H1 (cell line): Measurements from ENCODE around the gene TEKTIP1. TPM values are rescaled to one million over a fixed set of nuclear protein-coding genes. Genes with fewer than 3 reads are reported as not detected.

Source experiments
- ASH2L ChIP-seq: fragments of 200-600, 300-600 bp; sonication (generic); IDR thresholded peaks from one replicate; pipeline ENCODE4 v1.7.1; 2017; ENCODE audit warnings: low read length
- BACH1 ChIP-seq: IDR thresholded peaks from 2 replicates; pipeline ENCODE4 v1.6.1; 2012; ENCODE audit warnings: low read length, improper control_type of control experiment
- CHD2 ChIP-seq: IDR thresholded peaks from 2 replicates; pipeline ENCODE4 v1.6.1; 2012; ENCODE audit warnings: low read length, improper control_type of control experiment
- SIRT6 ChIP-seq: IDR thresholded peaks from one replicate; pipeline ENCODE4 v1.7.1; 2012; ENCODE audit warnings: low read length, inconsistent platforms
- SUZ12 ChIP-seq: fragments of 200-600 bp; sonication (generic); IDR thresholded peaks from 2 replicates; pipeline ENCODE4 v1.6.1; 2012; ENCODE audit warnings: mild to moderate bottlenecking, inconsistent platforms, low read length, moderate library complexity, mixed read lengths
- polyA plus RNA-seq, 7 experiments: library from polyadenylated mRNA; depleted of rRNA in 3 of 7; stranded (reverse) in 5 of 7; unstranded in 2 of 7; fragments of >200 nt in 5 of 7; fragments of 200-250 nt in 2 of 7; gene quantifications; 1 replicate in 5 of 7; 2 replicates in 1 of 7; 4 replicates in 1 of 7; pipeline versions ENCODE4 v1.2.1 to v1.2.3, GENCODE V29; 2011 to 2013; ENCODE audit warnings: missing spikeins in 2 of 7, mixed read lengths in 2 of 7
- total RNA-seq: library from RNA; stranded (reverse); fragmentation: NEBNext Ultra II Directional; extraction: Animal tissue kit (Norgen Biotek cat#: 25700); gene quantifications from 2 replicates; pipeline ENCODE4 v1.2.1, GENCODE V29; 2021
- TF ChIP-seq, protein P1 (sequence below): fragments of 300-600 bp; sonication (generic); IDR thresholded peaks from 2 replicates; pipeline ENCODE4 v1.7.1; 2012; ENCODE audit warnings: low read length, moderate library complexity, mild to moderate bottlenecking, inconsistent platforms; ENCODE audit not compliant: insufficient replicate concordance
- TF ChIP-seq, protein P2 (sequence below): IDR thresholded peaks from 2 replicates; pipeline ENCODE4 v1.6.1; 2011; ENCODE audit warnings: low read depth, mild to moderate bottlenecking, low read length; ENCODE audit not compliant: insufficient read depth

Gene TEKTIP1
- total and polyA plus RNA-seq, 2 of the 8 experiments (the other 6 are each of a cell fraction or from before 2014, with no cell fraction given), result 1.1 TPM; not detected in 1

DNA sequence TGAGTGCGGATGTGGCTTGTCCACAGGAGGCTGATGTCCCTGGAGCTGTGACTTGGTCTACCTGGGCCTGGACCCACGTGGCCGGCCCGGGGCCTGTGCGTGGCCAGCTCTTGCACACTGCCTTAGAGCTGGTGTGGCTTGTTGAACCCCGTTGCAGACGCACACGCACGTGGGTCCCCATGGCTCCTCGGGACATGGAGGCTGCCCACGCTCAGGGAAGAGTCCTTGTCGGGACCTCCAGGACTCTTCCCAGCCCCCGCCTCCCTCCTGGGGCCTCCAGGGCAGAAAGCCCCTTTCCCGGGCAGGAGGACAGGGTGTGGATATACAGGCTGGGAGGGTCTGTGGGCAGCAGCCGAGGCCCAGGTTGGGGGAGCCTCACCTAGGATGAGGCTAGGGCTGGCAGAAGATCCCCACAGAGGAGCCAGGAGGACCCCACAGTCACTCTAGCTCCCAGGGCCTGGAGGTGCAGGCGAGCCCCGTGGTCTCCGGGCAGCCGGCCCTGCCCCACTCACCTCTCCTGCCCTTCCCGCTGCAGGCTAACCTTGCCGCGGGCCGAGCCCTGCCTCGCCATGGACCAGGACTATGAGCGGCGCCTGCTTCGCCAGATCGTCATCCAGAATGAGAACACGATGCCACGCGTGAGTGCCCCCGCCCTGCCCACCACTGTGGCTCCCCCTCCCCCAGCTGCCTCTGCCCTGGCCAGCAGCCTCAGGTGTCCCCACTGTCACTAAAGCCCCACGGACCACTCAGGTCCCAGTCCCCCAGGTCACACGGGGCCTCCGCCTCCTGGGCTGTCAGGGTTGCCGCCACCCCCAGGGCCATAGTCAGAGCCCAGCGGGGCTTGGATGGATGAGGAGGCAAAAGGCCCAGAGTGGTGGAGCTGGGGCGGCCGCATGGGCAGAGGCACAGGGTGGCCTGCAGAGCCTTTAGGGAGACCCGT lies 16.3 kb upstream of the TEKTIP1 start (continued):
- TF ChIP-seq, protein P1, sequence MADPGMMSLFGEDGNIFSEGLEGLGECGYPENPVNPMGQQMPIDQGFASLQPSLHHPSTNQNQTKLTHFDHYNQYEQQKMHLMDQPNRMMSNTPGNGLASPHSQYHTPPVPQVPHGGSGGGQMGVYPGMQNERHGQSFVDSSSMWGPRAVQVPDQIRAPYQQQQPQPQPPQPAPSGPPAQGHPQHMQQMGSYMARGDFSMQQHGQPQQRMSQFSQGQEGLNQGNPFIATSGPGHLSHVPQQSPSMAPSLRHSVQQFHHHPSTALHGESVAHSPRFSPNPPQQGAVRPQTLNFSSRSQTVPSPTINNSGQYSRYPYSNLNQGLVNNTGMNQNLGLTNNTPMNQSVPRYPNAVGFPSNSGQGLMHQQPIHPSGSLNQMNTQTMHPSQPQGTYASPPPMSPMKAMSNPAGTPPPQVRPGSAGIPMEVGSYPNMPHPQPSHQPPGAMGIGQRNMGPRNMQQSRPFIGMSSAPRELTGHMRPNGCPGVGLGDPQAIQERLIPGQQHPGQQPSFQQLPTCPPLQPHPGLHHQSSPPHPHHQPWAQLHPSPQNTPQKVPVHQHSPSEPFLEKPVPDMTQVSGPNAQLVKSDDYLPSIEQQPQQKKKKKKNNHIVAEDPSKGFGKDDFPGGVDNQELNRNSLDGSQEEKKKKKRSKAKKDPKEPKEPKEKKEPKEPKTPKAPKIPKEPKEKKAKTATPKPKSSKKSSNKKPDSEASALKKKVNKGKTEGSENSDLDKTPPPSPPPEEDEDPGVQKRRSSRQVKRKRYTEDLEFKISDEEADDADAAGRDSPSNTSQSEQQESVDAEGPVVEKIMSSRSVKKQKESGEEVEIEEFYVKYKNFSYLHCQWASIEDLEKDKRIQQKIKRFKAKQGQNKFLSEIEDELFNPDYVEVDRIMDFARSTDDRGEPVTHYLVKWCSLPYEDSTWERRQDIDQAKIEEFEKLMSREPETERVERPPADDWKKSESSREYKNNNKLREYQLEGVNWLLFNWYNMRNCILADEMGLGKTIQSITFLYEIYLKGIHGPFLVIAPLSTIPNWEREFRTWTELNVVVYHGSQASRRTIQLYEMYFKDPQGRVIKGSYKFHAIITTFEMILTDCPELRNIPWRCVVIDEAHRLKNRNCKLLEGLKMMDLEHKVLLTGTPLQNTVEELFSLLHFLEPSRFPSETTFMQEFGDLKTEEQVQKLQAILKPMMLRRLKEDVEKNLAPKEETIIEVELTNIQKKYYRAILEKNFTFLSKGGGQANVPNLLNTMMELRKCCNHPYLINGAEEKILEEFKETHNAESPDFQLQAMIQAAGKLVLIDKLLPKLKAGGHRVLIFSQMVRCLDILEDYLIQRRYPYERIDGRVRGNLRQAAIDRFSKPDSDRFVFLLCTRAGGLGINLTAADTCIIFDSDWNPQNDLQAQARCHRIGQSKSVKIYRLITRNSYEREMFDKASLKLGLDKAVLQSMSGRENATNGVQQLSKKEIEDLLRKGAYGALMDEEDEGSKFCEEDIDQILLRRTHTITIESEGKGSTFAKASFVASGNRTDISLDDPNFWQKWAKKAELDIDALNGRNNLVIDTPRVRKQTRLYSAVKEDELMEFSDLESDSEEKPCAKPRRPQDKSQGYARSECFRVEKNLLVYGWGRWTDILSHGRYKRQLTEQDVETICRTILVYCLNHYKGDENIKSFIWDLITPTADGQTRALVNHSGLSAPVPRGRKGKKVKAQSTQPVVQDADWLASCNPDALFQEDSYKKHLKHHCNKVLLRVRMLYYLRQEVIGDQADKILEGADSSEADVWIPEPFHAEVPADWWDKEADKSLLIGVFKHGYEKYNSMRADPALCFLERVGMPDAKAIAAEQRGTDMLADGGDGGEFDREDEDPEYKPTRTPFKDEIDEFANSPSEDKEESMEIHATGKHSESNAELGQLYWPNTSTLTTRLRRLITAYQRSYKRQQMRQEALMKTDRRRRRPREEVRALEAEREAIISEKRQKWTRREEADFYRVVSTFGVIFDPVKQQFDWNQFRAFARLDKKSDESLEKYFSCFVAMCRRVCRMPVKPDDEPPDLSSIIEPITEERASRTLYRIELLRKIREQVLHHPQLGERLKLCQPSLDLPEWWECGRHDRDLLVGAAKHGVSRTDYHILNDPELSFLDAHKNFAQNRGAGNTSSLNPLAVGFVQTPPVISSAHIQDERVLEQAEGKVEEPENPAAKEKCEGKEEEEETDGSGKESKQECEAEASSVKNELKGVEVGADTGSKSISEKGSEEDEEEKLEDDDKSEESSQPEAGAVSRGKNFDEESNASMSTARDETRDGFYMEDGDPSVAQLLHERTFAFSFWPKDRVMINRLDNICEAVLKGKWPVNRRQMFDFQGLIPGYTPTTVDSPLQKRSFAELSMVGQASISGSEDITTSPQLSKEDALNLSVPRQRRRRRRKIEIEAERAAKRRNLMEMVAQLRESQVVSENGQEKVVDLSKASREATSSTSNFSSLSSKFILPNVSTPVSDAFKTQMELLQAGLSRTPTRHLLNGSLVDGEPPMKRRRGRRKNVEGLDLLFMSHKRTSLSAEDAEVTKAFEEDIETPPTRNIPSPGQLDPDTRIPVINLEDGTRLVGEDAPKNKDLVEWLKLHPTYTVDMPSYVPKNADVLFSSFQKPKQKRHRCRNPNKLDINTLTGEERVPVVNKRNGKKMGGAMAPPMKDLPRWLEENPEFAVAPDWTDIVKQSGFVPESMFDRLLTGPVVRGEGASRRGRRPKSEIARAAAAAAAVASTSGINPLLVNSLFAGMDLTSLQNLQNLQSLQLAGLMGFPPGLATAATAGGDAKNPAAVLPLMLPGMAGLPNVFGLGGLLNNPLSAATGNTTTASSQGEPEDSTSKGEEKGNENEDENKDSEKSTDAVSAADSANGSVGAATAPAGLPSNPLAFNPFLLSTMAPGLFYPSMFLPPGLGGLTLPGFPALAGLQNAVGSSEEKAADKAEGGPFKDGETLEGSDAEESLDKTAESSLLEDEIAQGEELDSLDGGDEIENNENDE, result no peak
- TF ChIP-seq, protein P2, sequence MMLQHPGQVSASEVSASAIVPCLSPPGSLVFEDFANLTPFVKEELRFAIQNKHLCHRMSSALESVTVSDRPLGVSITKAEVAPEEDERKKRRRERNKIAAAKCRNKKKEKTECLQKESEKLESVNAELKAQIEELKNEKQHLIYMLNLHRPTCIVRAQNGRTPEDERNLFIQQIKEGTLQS, result no peak
- TF ChIP-seq SIRT6, result no peak
- TF ChIP-seq CHD2, result no peak
- no peak for TF ChIP-seq ASH2L
- TF ChIP-seq BACH1, result no peak
- no peak for TF ChIP-seq SUZ12
